Measurements from ENCODE around the gene ARHGAP21.

GRCh38 chr10:24744946-24745345 lies 21.3 kb upstream of the ARHGAP21 start:
- TF ChIP-seq CTCF (conservative IDR thresholded peaks at IDR 0.05; ENCODE audit: low read depth in 2 of 2) (no peak), REST (IDR thresholded peaks at IDR 0.05; ENCODE audit: unreplicated experiment) (no peak), POLR2AphosphoS5 (IDR thresholded peaks at IDR 0.05; ENCODE audit: low read depth) (no peak), EZH2 (IDR thresholded peaks at IDR 0.05; ENCODE audit: low read depth, unreplicated experiment) (no peak), CREB1 (CRISPR knock-in tag; IDR thresholded peaks at IDR 0.05; ENCODE audit: low read depth) (no peak), EZH2phosphoT487 (IDR thresholded peaks at IDR 0.05; ENCODE audit: unreplicated experiment) (no peak), JUNB (IDR thresholded peaks at IDR 0.05; ENCODE audit: unreplicated experiment) (no peak)

All from GM23338 (cell line).